GM19238 (cell line): Measurements from ENCODE around the gene CLCN2.

Source experiments
- DNase-seq: peaks from one replicate; pipeline ENCODE4 v3.0.0; 2011; ENCODE audit warnings: low spot score; ENCODE audit not compliant: insufficient read length

CLCN2 gene

DNA sequence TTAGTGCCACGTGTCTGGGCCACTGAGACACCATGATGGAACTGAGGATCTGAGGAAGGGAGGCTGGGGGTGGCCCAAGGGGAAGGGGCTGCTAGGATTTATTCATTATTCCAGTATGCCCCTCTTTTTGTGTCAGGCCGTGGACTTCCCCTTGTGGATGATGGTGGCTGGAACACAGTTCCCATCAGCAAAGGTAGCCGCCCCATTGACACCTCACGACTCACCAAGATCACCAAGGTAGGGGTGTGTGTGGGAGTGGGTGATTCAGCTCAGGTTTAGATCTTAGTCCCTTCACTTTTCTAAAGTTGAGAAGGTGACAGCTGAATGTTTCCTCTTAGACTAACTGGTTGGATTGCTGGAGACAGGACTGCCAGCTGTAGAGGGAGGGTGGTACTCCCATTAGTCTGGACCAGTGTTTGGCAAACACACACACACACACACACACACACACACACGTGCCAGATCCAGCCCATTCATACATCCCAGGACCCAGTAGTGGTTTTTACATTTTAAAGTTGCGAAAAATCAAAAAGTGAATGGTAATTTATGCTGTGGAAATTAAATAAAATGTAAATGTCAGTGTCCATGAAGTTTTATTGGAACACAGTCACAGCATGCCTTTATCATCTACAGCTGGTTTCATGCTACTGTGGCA is 35.6 kb downstream of the CLCN2 start:
- no peak for DNase-seq

DNA sequence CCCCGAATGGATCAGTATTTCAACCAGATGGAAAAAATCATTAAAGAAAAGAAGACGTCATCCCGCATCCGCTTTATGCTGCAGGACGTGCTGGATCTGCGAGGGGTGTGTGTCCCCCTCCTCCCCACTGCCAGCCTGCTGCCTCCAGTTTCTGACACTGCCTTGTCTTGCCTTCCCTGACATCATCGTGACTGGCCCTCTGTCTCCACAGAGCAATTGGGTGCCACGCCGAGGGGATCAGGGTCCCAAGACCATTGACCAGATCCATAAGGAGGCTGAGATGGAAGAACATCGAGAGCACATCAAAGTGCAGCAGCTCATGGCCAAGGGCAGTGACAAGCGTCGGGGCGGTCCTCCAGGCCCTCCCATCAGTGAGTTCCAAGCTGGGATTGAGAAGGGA is 36.1 kb downstream of the CLCN2 start:
- no peak for DNase-seq

DNA sequence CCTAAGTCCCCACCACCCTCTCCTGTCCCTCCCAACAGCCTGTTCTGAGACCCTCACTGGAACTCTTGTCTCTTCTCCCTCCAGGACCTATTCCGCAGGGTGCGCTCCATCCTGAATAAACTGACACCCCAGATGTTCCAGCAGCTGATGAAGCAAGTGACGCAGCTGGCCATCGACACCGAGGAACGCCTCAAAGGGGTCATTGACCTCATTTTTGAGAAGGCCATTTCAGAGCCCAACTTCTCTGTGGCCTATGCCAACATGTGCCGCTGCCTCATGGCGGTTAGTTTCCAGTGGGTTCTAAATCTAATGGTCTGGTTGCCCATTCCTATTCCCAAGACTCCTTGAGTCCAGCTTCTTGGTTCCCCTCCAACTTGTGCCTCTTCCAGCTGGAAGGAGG is 37.7 kb downstream of the CLCN2 start:
- DNase-seq = no peak

- no peak for DNase-seq
These were observed 38.5 kb downstream of the CLCN2 start for GRCh38 chr3:184322731-184323487.

DNA sequence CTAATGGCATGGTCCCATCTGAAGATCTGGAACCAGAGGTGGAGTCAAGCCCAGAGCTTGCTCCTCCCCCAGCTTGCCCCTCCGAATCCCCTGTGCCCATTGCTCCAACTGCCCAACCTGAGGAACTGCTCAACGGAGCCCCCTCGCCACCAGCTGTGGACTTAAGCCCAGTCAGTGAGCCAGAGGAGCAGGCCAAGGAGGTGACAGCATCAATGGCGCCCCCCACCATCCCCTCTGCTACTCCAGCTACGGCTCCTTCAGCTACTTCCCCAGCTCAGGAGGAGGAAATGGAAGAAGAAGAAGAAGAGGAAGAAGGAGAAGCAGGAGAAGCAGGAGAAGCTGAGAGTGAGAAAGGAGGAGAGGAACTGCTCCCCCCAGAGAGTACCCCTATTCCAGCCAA is 39.7 kb downstream of the CLCN2 start:
- DNase-seq = no peak

GRCh38 chr3:184320104-184320445 is 41.3 kb downstream of the CLCN2 start:
- no peak for DNase-seq

- DNase-seq = no peak
These were observed 44.2 kb downstream of the CLCN2 start for GRCh38 chr3:184317201-184317600.

- no peak for DNase-seq
These were observed 44.6 kb downstream of the CLCN2 start for GRCh38 chr3:184316792-184317191.

DNA sequence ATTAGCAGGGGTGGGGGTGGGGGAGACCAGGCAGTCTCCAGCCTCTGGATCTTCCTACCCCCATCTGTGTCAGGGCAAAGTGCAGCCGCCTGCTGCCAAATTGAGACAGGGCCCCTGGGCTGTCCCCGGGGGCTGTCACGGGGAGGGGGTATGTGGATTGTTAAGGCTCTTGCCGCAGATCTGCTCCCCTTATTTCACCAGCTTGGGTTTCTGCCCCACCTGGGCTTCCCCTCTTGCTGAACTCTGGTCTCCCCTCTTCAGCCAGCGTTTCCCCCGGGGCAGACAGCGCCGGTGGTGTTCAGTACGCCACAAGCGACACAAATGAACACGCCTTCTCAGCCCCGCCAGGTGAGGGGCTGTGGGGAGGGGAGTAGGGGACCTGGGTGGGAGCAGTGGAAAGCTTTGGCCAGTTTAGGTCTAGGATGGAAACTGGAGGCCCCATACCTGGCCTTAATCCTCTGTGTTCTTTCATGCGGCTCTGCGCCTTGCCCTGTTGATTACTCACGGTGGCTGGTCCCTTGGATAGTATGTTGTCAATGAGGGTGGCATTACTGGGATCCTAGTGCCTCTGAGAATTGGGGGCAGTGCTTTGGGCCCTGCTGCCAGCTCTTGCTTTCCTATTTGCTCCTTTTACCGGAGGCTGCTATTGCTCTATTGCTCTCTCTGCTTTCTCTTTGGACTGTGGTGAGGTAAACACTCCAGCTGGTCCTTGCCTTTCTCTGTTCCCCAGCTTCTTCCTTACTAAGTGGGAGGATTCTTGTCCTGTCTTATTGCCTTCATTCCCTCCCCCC is 45.3 kb downstream of the CLCN2 start:
- DNase-seq = no peak

- no peak for DNase-seq
These were observed 45.9 kb downstream of the CLCN2 start for GRCh38 chr3:184315543-184315867.

DNA sequence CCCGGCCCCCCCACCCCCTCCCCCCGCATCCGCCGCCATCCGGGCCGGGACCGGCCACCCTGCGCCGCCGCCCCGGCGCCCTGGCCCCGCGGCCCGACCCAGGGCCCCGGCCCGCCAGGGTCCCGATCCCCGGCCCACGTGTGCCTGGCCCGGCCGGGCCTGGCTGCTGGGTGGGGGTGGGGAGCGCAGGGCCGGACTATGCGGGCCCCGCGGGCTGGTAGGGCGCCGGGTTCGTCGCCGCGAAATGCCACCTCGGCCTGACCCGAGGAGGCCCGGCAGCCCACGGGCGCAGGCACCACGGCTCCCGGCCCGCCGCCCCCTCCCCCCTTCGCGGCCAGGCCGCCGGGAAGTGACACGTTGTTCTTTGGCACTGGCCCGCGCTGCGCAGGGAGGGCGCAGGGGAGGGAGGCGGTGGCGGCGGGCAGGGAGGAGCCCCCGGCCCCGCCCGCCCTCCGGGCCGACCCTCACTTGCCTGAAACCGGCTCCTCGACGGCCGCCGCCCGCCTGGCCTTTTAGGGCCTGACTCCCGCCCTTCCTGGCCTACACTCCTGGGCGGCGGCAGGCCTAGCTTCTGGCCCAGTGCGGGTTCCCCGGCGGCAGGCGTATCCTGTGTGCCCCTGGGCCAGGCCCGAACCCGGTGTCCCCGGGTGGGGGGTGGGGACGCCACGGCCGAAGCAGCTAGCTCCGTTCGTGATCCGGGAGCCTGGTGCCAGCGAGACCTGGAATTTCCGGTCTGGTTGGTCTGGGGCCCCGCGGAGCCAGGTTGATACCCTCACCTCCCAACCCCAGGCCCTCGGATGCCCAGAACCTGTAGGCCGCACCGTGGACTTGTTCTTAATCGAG is 46.5 kb downstream of the CLCN2 start:
- DNase-seq = peak; percentile 58

DNA sequence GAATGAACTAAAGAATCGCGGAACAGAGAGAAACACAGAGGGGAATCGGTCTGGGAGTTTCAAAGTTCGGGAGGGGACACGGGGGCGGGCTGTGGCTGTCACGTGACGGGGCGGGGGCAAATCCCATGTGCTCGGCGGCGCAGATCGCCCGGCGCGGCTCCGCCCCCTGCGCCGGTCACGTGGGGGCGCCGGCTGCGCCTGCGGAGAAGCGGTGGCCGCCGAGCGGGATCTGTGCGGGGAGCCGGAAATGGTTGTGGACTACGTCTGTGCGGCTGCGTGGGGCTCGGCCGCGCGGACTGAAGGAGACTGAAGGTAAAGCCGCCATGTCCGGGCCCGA is 47.1 kb downstream of the CLCN2 start, which contains the start of gene EIF4G1:
Gene EIF4G1 (plus strand): TSS at position 244 of the 337 bp plus-strand sequence. CDS start 1,191 bp downstream, outside the sequence.
- peak; percentile 96 for DNase-seq

DNA sequence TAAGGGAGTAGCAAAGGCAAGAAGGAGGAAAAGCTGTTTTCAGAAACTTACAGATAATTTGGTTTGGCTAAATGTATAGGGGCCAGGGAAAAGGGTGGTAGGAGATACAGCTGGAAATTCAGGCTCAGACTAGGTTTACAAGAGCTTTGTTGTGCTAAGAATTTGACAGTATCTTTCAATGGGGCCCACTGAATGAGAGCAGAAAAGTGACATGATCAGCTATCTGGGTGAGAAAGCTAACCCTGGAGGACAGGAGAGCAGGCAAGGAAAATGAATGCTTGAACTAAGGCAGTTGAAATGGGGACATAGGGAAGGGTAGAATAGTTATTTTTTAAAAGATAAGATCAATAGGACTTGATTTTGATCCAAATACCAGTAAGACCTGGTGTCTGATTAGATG is 49.8 kb downstream of the CLCN2 start:
- no peak for DNase-seq

DNA sequence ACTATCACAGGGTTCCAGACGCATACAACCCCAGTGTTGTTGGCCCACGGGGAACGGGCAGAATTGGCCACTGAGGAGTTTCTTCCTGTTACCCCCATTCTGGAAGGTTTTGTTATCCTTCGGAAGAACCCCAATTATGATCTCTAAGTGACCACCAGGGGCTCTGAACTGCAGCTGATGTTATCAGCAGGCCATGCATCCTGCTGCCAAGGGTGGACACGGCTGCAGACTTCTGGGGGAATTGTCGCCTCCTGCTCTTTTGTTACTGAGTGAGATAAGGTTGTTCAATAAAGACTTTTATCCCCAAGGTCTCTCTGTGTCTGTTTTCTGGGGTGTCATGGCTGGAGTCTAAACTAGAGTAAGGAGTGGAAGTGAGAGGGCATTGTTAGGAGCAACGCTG is 52.7 kb downstream of the CLCN2 start:
- DNase-seq = no peak

- DNase-seq = no peak
These were observed 53.5 kb downstream of the CLCN2 start for GRCh38 chr3:184307915-184308314.

DNA sequence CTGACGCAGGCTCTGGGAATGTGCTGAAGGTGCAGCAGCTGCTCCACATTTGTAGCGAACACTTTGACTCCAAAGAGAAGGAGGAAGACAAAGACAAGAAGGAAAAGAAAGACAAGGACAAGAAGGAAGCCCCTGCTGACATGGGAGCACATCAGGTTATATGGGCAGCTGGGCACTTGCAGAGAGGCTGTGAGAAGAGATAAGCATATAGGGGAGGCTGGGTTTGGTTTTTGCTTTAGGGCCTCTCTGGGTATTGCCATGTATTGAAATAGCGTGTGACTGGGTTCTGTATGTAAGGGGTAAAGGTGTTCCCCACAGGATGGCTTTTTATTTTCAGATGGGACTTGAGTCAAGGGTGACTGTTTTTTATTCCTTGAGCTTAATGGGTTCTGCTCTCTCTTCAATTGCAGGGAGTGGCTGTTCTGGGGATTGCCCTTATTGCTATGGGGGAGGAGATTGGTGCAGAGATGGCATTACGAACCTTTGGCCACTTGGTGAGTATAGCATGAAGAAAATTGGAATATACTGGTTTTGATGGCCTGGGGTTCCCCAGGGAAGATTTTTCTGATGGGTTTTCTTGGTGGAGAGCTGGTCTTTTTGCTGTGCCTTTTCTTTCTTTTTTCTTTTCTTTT is 54.9 kb downstream of the CLCN2 start:
- DNase-seq = no peak

- DNase-seq = no peak
These were observed 55.8 kb downstream of the CLCN2 start for GRCh38 chr3:184305577-184305976.

- no peak for DNase-seq
These were observed 61.1 kb downstream of the CLCN2 start for GRCh38 chr3:184300378-184300720.

GRCh38 chr3:184299488-184300377 is 61.7 kb downstream of the CLCN2 start:
- no peak for DNase-seq

- peak; percentile 96 for DNase-seq
These were observed 62.5 kb downstream of the CLCN2 start, which contains the start of gene PSMD2 for GRCh38 chr3:184298759-184299487. Gene PSMD2, plus strand, starts transcription at chr3:184299241. Its CDS starts 26 bp downstream, at chr3:184299267.
